HG03558 (cell line): Measurements from ENCODE around the gene TRIM49.
"Not testable (repeated sequence)": the region's sequence is repeated elsewhere in the genome, so short reads cannot be mapped to it uniquely, and the experiment has no call there.

ENCODE experiments used
- ATAC-seq: cut with Tn5 transposase; IDR thresholded peaks from one replicate; pipeline ENCODE4 v1.9.1; 2021; ENCODE audit warnings: moderate number of reproducible peaks; ENCODE audit not compliant: unreplicated experiment; ENCODE audit errors: extremely low read depth

TRIM49 gene

GRCh38 chr11:89808475-89808874 lies at the start of gene TRIM49:
TSS of gene TRIM49 (minus strand) at chr11:89808575. CDS start at chr11:89804469, 4,106 bp downstream.
- ATAC-seq, result not testable (repeated sequence)

GRCh38 chr11:89826694-89827093 lies 18.3 kb upstream of the TRIM49 start:
- not testable (repeated sequence) for ATAC-seq

GRCh38 chr11:89820008-89820407 lies 11.6 kb upstream of the TRIM49 start:
- ATAC-seq, result not testable (repeated sequence)

- not testable (repeated sequence) for ATAC-seq
These were observed 5.2 kb upstream of the TRIM49 start for GRCh38 chr11:89813535-89813934.

GRCh38 chr11:89787506-89788063 lies 20.8 kb downstream of the TRIM49 start:
- not testable (repeated sequence) for ATAC-seq

- ATAC-seq, result not testable (repeated sequence)
These were observed 22.6 kb downstream of the TRIM49 start for GRCh38 chr11:89785726-89786125.

GRCh38 chr11:89750822-89751221 lies 57.6 kb downstream of the TRIM49 start:
- not testable (repeated sequence) for ATAC-seq
